Measurements from ENCODE around the gene RHEB. TPM values are rescaled to one million over a fixed set of nuclear protein-coding genes. Genes with fewer than 3 reads are reported as not detected.

Gene RHEB
- total RNA-seq, 2 experiments from 2014 or later = 57.6 to 93.2 TPM

- Histone ChIP-seq H3K79me2 (ENCODE audit: insufficient read depth, low read depth, low read length) (no peaks in the 10 kb centered on the region), H2AFZ (ENCODE audit: low read length) (no peak overlapping the region), H3K9me3 (ENCODE audit: low read length) (no peaks in the 10 kb centered on the region), H3K4me3 (ENCODE audit: low read depth, low read length, poor library complexity, severe bottlenecking) (no peak overlapping the region), H3K4me2 (ENCODE audit: low read length) (no peak overlapping the region), H3K9me2 (ENCODE audit: insufficient read depth, low read length) (no peaks in the 10 kb centered on the region), H3K4me1 (ENCODE audit: insufficient read depth, low read length, poor library complexity, severe bottlenecking) (no peaks in the 10 kb centered on the region), H3K27ac (ENCODE audit: low read depth, low read length, poor library complexity, severe bottlenecking) (no peak overlapping the region), H3K36me3 (ENCODE audit: insufficient read depth, low read length) (no peaks in the 10 kb centered on the region), H4K20me1 (ENCODE audit: insufficient read depth, low read length) (no peaks in the 10 kb centered on the region)
- no TSS peak for BruUV-seq (replicated peaks)
- POLR2A ChIA-PET = no interaction called here
- CTCF ChIA-PET (ENCODE audit: unreplicated experiment) = no interaction called here
- intact Hi-C loops (cut with micrococcal nuclease; ENCODE audit: unreplicated experiment) = no loop called here
- TF ChIP-seq, protein P1, sequence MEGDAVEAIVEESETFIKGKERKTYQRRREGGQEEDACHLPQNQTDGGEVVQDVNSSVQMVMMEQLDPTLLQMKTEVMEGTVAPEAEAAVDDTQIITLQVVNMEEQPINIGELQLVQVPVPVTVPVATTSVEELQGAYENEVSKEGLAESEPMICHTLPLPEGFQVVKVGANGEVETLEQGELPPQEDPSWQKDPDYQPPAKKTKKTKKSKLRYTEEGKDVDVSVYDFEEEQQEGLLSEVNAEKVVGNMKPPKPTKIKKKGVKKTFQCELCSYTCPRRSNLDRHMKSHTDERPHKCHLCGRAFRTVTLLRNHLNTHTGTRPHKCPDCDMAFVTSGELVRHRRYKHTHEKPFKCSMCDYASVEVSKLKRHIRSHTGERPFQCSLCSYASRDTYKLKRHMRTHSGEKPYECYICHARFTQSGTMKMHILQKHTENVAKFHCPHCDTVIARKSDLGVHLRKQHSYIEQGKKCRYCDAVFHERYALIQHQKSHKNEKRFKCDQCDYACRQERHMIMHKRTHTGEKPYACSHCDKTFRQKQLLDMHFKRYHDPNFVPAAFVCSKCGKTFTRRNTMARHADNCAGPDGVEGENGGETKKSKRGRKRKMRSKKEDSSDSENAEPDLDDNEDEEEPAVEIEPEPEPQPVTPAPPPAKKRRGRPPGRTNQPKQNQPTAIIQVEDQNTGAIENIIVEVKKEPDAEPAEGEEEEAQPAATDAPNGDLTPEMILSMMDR (conservative IDR thresholded peaks at IDR 0.05; ENCODE audit: low read length) = no peak
- TF ChIP-seq EZH2phosphoT487 (IDR thresholded peaks at IDR 0.05; ENCODE audit: borderline replicate concordance, low read depth, low read length) = no peak
- no peak for DNase-seq (ENCODE audit: low spot score)
Measured at GRCh38 chr7:151542606-151543130, 23.0 kb upstream of the RHEB start.

- Histone ChIP-seq H3K9me3 (ENCODE audit: low read length) (no peaks in the 10 kb centered on the region), H3K79me2 (ENCODE audit: insufficient read depth, low read depth, low read length) (no peaks in the 10 kb centered on the region), H4K20me1 (ENCODE audit: insufficient read depth, low read length) (no peaks in the 10 kb centered on the region), H3K9me2 (ENCODE audit: insufficient read depth, low read length) (no peaks in the 10 kb centered on the region), H3K4me1 (ENCODE audit: insufficient read depth, low read length, poor library complexity, severe bottlenecking) (no peaks in the 10 kb centered on the region), H3K36me3 (ENCODE audit: insufficient read depth, low read length) (no peaks in the 10 kb centered on the region), H3K4me2 (ENCODE audit: low read length) (no peak overlapping the region), H2AFZ (ENCODE audit: low read length) (no peak overlapping the region), H3K27ac (ENCODE audit: low read depth, low read length, poor library complexity, severe bottlenecking) (no peak overlapping the region), H3K4me3 (ENCODE audit: low read depth, low read length, poor library complexity, severe bottlenecking) (no peak overlapping the region)
- POLR2A ChIA-PET = interaction anchor here (0.6 kb wide), 1 partner anchor 208 kb away, joined by 3 read pairs; no protein-coding TSS in a partner anchor
- TF ChIP-seq, protein P1 (conservative IDR thresholded peaks at IDR 0.05; ENCODE audit: low read length) = no peak
- TF ChIP-seq EZH2phosphoT487 (IDR thresholded peaks at IDR 0.05; ENCODE audit: borderline replicate concordance, low read depth, low read length) = no peak
- no TSS peak for BruUV-seq (replicated peaks)
- CTCF ChIA-PET (ENCODE audit: unreplicated experiment) = no interaction called here
- intact Hi-C loops (cut with micrococcal nuclease; ENCODE audit: unreplicated experiment) = no loop called here
- DNase-seq (ENCODE audit: low spot score) = no peak
Measured at GRCh38 chr7:151541709-151542499, 22.2 kb upstream of the RHEB start.

DNA sequence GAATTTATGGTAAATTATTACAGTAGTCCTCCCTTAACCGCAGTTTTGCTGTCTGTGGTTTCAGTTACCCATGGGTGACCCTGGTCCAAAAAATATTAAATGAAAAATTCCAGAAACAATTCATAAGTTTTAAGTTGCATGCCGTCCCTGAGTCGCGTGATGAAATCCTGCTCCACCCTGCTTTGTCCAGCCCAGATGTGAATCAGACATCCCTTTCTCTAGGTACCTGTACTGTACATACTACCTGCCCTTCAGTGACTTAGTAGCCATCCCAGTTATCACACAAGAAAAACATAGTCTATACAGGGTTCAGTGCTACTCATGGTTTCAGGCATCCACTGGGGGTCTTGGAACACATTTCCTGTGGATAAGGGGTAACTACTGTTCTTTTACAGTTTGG is 20.5 kb upstream of the RHEB start:
- TF ChIP-seq EZH2phosphoT487 (IDR thresholded peaks at IDR 0.05; ENCODE audit: borderline replicate concordance, low read depth, low read length) = no peak
- TF ChIP-seq, protein P1 (conservative IDR thresholded peaks at IDR 0.05; ENCODE audit: low read length) = no peak
- no peaks in the 10 kb centered on the region for H3K79me2 ChIP-seq (ENCODE audit: insufficient read depth, low read depth, low read length)

More for the DNA sequence above, 20.5 kb upstream of the RHEB start:
- H3K9me2 ChIP-seq (ENCODE audit: insufficient read depth, low read length) = no peaks in the 10 kb centered on the region
- no peak overlapping the region for H3K27ac ChIP-seq (ENCODE audit: low read depth, low read length, poor library complexity, severe bottlenecking)
- H4K20me1 ChIP-seq (ENCODE audit: insufficient read depth, low read length) = no peaks in the 10 kb centered on the region
- no peaks in the 10 kb centered on the region for H3K9me3 ChIP-seq (ENCODE audit: low read length)
- no TSS peak for BruUV-seq (replicated peaks)
- DNase-seq (ENCODE audit: low spot score) = no peak
- H3K4me3 ChIP-seq (ENCODE audit: low read depth, low read length, poor library complexity, severe bottlenecking) = no peak overlapping the region
- no peaks in the 10 kb centered on the region for H3K36me3 ChIP-seq (ENCODE audit: insufficient read depth, low read length)
- H2AFZ ChIP-seq (ENCODE audit: low read length) = no peak overlapping the region
- H3K4me2 ChIP-seq (ENCODE audit: low read length) = no peak overlapping the region
- no peaks in the 10 kb centered on the region for H3K4me1 ChIP-seq (ENCODE audit: insufficient read depth, low read length, poor library complexity, severe bottlenecking)
- intact Hi-C loops (cut with micrococcal nuclease; ENCODE audit: unreplicated experiment) = no loop called here
- ChIA-PET POLR2A (no interaction called here), CTCF (ENCODE audit: unreplicated experiment) (no interaction called here)

Measured in OCI-LY7 (cell line).